Measurements from ENCODE around the gene ZFYVE16.
"Not testable (repeated sequence)": the region's sequence is repeated elsewhere in the genome, so short reads cannot be mapped to it uniquely, and the experiment has no call there.

DNA sequence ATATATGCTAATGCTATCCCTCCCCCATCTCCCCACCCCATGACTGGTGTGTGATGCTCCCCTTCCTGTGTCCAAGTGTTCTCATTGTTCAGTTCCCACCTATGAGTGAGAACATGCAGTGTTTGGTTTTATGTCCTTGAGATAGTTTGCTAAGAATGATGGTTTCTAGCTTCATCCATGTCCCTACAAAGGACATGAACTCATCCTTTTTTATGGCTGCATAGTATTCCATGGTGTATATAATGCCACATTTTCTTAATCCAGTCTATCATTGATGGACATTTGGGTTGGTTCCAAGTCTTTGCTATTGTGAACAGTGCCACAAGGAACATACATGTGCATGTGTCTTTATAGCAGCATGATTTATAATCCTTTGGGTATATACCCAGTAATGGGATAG is 16.6 kb upstream of the ZFYVE16 start:
- not testable (repeated sequence) for TF ChIP-seq CBFB (IDR thresholded peaks at IDR 0.05; ENCODE audit: low read depth); RFX5 (IDR thresholded peaks at IDR 0.05; ENCODE audit: low read depth, low read length); JUNB (IDR thresholded peaks at IDR 0.05)
- TF ChIP-seq, protein P1, sequence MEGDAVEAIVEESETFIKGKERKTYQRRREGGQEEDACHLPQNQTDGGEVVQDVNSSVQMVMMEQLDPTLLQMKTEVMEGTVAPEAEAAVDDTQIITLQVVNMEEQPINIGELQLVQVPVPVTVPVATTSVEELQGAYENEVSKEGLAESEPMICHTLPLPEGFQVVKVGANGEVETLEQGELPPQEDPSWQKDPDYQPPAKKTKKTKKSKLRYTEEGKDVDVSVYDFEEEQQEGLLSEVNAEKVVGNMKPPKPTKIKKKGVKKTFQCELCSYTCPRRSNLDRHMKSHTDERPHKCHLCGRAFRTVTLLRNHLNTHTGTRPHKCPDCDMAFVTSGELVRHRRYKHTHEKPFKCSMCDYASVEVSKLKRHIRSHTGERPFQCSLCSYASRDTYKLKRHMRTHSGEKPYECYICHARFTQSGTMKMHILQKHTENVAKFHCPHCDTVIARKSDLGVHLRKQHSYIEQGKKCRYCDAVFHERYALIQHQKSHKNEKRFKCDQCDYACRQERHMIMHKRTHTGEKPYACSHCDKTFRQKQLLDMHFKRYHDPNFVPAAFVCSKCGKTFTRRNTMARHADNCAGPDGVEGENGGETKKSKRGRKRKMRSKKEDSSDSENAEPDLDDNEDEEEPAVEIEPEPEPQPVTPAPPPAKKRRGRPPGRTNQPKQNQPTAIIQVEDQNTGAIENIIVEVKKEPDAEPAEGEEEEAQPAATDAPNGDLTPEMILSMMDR (IDR thresholded peaks at IDR 0.05 in 2 of 3, conservative IDR thresholded peaks at IDR 0.05 in 1 of 3; ENCODE audit: control insufficient read depth in 2 of 3, extremely low read depth in 1 of 3, insufficient read depth in 1 of 3, low read depth in 3 of 3, low read length in 3 of 3): not testable (repeated sequence)
- TF ChIP-seq, protein P2, sequence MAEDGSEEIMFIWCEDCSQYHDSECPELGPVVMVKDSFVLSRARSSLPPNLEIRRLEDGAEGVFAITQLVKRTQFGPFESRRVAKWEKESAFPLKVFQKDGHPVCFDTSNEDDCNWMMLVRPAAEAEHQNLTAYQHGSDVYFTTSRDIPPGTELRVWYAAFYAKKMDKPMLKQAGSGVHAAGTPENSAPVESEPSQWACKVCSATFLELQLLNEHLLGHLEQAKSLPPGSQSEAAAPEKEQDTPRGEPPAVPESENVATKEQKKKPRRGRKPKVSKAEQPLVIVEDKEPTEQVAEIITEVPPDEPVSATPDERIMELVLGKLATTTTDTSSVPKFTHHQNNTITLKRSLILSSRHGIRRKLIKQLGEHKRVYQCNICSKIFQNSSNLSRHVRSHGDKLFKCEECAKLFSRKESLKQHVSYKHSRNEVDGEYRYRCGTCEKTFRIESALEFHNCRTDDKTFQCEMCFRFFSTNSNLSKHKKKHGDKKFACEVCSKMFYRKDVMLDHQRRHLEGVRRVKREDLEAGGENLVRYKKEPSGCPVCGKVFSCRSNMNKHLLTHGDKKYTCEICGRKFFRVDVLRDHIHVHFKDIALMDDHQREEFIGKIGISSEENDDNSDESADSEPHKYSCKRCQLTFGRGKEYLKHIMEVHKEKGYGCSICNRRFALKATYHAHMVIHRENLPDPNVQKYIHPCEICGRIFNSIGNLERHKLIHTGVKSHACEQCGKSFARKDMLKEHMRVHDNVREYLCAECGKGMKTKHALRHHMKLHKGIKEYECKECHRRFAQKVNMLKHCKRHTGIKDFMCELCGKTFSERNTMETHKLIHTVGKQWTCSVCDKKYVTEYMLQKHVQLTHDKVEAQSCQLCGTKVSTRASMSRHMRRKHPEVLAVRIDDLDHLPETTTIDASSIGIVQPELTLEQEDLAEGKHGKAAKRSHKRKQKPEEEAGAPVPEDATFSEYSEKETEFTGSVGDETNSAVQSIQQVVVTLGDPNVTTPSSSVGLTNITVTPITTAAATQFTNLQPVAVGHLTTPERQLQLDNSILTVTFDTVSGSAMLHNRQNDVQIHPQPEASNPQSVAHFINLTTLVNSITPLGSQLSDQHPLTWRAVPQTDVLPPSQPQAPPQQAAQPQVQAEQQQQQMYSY (CRISPR knock-in tag; IDR thresholded peaks at IDR 0.05): not testable (repeated sequence)
